ENCODE results near the gene ZNF573.

GRCh38 chr19:37706052-37706605, 73.3 kb downstream of the ZNF573 start:
- no peak for TF ChIP-seq POLR2A (IDR thresholded peaks at IDR 0.05; ENCODE audit: low read depth, low read length)
- TF ChIP-seq TAF1 (IDR thresholded peaks at IDR 0.05; ENCODE audit: borderline replicate concordance, low read depth, low read length): no peak

All from GM12892 (cell line).